Posterior cingulate gyrus (tissue), 11 donors: ENCODE results near the gene OPN3.
A peak's percentile ranks its signal among the peaks of the same experiment; 100 is the strongest.

Experiments used
- DNase-seq, 10 donors: peaks; one replicate each; pipeline versions ENCODE4 v3.0.0 to v3.0.0-alpha.2; 2020 to 2021; ENCODE audit warnings: mixed read lengths in 3 of 10
- intact Hi-C: fragments of 100-400 bp; cut with DNase I; formaldehyde crosslinking; loops from one replicate; pipeline ENCODE4 v1.15.1; 2023

The OPN3 gene

GRCh38 chr1:241593186-241593585 is 47.0 kb downstream of the OPN3 start:
- intact Hi-C loops = loop anchor here (10.0 kb wide), 1 partner anchor 58 kb away; the partner anchor contains the start of gene KMO
- no peak for DNase-seq

DNA sequence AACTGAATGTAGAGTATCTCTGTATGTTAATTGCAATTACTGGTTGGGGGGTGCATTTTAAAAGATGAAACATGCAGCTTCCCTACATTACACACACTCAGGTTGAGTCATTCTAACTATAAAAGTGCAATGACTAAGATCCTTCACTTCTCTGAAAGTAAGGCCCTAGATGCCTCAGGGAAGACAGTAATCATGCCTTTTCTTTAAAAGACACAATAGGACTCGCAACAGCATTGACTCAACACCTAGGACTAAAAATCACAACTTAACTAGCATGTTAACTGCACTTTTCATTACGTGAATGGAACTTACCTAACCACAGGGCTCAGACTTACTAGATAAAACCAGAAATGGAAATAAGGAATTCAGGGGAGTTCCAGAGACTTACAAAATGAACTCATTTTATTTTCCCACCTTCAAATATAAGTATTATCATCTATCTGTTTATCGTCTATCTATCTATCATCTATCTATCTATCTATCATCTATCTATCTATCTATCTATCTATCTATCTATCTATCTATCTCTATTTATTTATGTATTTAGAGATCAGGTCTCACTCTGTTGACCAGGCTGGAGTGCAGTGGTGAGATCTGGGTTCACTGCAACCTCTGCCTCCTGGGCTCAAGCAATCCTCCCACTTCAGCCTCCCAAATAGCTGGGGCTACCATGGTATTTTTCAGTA is 47.8 kb downstream of the OPN3 start:
- DNase-seq = no peak
- intact Hi-C loops = loop anchor here (10.0 kb wide), 1 partner anchor 58 kb away; the partner anchor contains the start of gene KMO

- DNase-seq = no peak
- intact Hi-C loops = loop anchor here (10.0 kb wide), 1 partner anchor 57 kb away; the partner anchor contains the start of gene KMO
Observed at GRCh38 chr1:241591736-241592135, 48.4 kb downstream of the OPN3 start.

DNA sequence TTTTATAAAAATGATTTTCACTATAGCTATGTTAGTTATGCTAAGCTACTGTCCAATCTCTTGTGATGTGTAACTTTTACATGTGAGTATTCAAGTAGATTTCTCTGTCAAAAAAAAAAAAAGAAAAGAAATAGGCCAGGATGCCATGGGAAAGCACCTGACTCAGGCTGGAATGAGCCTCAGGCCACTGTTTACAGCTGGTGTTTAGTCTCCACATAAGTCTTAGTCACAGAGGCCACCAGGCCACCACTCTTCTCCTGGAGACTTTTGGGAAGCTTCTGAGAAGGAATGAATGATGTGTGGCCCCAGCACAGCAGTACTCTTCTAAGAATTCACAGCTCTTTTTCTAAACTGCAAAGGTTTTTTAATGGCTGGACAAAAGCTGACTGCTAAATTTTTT is 48.9 kb downstream of the OPN3 start:
- no peak for DNase-seq
- intact Hi-C loops = loop anchor here (10.0 kb wide), 1 partner anchor 57 kb away; the partner anchor contains the start of gene KMO

DNA sequence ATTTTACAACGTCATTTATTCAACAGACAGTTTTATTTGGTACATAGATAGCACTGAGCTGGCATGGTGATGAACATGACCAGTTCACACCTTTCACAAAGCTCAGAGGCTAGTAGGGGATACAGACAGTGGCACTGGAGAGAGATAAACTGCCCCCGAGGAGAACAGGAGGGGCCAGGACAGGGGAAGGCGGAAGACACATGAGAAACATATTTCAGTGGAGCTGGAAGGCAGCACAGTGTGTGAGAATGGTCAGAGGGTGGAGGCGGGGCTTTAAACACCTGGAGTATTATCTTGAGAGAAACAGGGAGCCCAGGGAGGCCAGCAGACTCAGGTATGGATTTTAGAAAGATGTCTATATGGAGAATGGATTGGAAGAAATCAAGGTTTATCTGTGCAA is 49.5 kb downstream of the OPN3 start:
- DNase-seq = no peak
- intact Hi-C loops = loop anchor here (10.0 kb wide), 1 partner anchor 56 kb away; the partner anchor contains the start of gene KMO

DNA sequence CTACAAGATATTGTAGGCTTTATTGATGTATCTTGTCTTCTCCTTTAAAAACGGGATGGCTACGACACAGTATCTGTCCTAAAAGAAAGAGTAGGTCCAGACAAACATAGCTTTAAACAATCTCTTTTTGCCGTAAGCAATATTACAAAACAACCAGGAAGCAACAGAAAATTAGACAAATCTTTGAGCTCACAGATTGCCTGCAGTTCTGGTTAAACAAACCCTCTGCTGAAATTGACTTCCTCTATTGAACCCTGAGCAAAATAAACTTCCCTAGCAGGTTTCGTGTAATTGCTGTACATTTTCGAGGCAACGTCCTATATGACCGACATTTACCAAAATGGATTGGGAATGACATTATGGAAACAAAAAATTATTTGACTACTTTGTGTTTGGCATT is 50.6 kb downstream of the OPN3 start:
- intact Hi-C loops = no loop called here
- DNase-seq = no peak

GRCh38 chr1:241586905-241587512 is 53.2 kb downstream of the OPN3 start:
- DNase-seq = peak in 8 of 10 donors; percentile 32 to 90 (median 55)
- intact Hi-C loops = no loop called here

- no peak for DNase-seq
- intact Hi-C loops = no loop called here
Observed at GRCh38 chr1:241582921-241583321, 57.2 kb downstream of the OPN3 start.

- peak in 1 of 10 donors; percentile 47 for DNase-seq
- intact Hi-C loops = no loop called here
Observed at GRCh38 chr1:241579434-241579833, 60.7 kb downstream of the OPN3 start.

DNA sequence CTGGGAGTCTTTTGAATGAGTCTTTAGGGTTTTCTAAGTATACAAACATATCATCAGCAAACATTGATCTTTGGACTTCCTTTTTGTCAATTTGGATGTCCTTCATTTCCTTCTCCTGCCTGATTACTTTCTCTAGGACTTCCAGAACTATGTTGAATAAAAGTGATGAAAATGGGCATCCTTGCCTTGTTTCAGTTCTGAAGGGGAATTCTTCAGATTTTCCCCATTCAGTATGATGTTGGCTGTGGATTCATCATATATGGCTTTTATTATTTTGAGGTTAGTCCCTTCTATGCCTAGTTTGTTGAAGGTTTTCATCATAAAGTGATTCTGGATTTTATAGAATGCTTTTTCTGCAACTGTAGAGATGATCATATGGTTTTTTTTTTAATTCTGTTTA is 66.0 kb downstream of the OPN3 start:
- intact Hi-C loops = no loop called here
- DNase-seq = no peak

GRCh38 chr1:241569848-241570247 is 70.3 kb downstream of the OPN3 start:
- DNase-seq = no peak
- intact Hi-C loops = no loop called here

DNA sequence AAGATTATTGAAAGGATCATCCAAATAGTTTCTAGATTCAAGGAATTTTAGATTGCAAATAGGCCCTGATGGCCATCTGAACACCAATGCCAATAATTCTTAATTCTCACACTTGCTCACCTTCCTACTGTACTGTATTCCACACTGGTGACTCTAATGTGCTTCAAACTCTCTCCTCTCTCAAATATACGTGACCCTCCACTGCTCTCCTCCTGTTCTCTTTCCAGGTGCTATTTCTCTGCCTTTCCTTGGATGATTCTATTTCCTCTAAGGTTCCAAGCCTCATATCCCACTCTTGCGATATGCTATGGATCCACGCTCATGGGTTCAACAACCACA is 79.4 kb downstream of the OPN3 start:
- intact Hi-C loops = no loop called here

DNA sequence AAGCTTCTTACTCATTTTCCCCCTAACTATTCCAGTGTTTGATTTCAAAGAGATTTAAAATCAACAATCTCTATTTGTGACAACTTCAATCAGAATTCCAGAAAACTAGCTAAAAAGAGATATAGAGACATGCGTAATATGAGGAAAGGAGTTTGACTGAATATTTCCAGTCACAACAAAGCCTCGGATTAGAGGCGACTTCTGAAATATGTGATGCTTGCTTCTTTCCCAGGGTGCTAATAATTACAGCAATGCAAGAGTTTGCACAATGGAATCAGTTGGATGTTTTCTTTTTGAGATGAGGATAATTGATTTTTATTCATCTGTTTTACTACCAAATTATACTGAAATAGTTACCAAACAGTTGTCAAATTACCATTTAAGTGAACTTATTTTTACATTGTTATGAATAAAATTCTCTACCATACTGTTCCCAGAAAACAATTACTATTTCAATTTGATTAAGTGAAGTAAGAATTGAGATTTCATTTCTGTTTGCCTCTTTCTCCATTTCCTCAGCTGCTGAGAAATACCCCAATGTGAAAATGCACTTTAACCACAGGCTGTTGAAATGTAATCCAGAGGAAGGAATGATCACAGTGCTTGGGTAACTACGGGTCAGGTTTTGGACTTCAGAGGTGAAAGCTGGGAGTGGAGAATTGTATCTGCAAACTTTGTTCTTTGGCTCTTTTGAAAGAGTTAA is 79.9 kb downstream of the OPN3 start:
- no peak for DNase-seq
- intact Hi-C loops = no loop called here

More for the DNA sequence above, 79.4 kb downstream of the OPN3 start:
- DNase-seq = no peak

DNA sequence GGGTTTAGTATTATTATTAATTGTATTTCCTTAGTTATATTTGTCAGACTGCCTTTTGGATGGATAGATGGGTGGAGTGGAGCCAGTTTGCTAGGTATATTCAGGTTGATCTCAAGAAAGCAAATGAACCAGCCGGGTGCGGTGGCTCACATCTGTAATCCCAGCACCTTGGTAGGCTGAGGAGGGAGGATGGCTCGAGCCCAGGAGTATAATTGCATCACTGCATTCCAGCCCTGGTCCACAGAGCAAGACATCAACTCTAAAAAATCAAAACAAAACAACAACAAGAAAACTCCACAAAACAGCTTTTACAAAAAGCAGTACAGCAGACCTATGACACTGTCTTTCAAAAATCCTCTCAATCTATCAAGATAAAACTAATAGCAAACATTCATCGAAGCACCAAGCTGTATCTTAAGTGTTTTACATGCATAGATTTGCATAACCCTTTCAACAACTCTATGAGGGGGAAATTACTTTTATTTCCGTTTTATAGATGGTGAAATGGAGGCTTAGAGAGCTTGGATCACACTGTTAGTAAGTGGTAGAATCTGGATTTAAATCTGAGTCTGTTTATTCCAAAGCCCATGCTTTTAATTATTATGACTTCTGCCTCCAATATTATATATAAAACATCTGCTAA is 82.5 kb downstream of the OPN3 start:
- intact Hi-C loops = no loop called here
- no peak for DNase-seq

DNA sequence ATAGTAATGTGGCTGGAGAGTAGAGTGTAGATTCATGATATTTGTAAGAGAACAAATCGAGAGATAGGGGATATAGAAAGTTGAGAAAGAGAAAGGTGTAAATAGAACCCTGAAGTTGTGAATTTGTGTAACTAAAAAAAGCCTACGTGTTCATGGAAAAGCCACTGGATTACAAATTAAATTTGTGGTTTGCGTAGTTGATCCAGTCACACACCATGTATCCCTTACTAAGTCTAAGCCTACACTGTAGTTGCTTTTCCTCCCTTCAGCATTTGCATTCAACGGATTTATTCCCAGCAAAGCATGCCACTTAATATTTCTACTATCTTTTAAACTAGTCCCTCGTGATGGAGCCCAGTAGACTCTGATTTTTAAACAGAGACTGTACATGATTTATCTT is 83.1 kb downstream of the OPN3 start:
- DNase-seq = no peak
- intact Hi-C loops = no loop called here

DNA sequence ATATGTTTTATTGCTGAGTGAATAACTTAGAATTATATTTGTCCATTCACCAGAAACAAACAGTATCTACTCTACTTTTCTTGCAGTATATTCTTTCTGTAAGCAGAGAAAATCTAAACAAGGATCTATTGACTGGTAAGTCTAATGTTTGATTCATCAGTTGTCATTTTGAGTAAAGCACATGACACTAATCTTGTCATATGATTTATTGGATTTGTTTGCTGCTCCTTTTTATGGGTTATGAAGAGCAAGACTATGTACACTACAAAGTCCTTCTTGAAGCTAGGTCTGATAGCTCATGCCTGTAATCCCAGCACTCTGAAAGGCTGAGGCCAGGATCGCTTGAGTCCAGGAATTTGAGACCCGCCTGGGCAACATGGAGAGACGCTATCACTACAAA is 84.6 kb downstream of the OPN3 start:
- no peak for DNase-seq

GRCh38 chr1:241553886-241554592 is 86.1 kb downstream of the OPN3 start:
- intact Hi-C loops = no loop called here
- DNase-seq = no peak

More for the DNA sequence above, 84.6 kb downstream of the OPN3 start:
- intact Hi-C loops = no loop called here

GRCh38 chr1:241551759-241552638 is 88.2 kb downstream of the OPN3 start:
- DNase-seq = no peak

DNA sequence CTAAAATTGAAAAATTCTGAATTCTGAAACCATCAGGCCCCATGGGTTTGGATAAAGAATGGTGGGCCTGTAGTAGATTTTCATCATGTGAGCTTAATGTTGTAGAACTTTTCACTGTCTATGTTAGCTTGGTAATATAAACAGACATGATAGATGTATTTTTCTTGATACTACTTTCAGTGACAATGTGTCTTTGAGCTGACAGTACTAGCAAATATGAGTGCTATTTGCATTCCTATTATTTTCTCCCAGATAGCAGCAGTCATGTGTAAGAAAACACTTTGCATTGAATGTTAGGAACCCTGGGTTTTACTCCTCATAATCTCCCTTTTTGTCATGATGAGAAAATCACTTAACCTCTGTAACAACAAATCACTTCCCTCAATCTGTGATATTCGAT is 89.9 kb downstream of the OPN3 start:
- intact Hi-C loops = no loop called here
- DNase-seq = no peak

More at GRCh38 chr1:241551759-241552638, 88.2 kb downstream of the OPN3 start:
- intact Hi-C loops = no loop called here
